Dedifferentiated amniotic fluid mesenchymal stem cell (primary cell): Measurements from ENCODE around the gene PRKX.
"Not testable (repeated sequence)": the region's sequence is repeated elsewhere in the genome, so short reads cannot be mapped to it uniquely, and the experiment has no call there.

ENCODE experiments used
- DNase-seq: peaks from one replicate; pipeline ENCODE4 v3.0.0-alpha.2; 2016; ENCODE audit errors: extremely low spot score

The PRKX gene

GRCh38 chrX:3711331-3711917 is 2.0 kb downstream of the PRKX start:
- no peak for DNase-seq

- DNase-seq = not testable (repeated sequence)
Observed at GRCh38 chrX:3707673-3708274, 5.7 kb downstream of the PRKX start.

- no peak for DNase-seq
Observed at GRCh38 chrX:3706481-3706880, 7.0 kb downstream of the PRKX start.

GRCh38 chrX:3703251-3703650 is 10.2 kb downstream of the PRKX start:
- DNase-seq = not testable (repeated sequence)

GRCh38 chrX:3702095-3702494 is 11.4 kb downstream of the PRKX start:
- DNase-seq = not testable (repeated sequence)

- not testable (repeated sequence) for DNase-seq
Observed at GRCh38 chrX:3701445-3701928, 12.0 kb downstream of the PRKX start.

GRCh38 chrX:3699821-3700381 is 13.5 kb downstream of the PRKX start:
- no peak for DNase-seq

GRCh38 chrX:3697701-3698279 is 15.7 kb downstream of the PRKX start:
- DNase-seq = peak; percentile 27

GRCh38 chrX:3697220-3697684 is 16.2 kb downstream of the PRKX start:
- DNase-seq = no peak

GRCh38 chrX:3695536-3695935 is 17.9 kb downstream of the PRKX start:
- no peak for DNase-seq

GRCh38 chrX:3690140-3690539 is 23.3 kb downstream of the PRKX start:
- DNase-seq = no peak

- DNase-seq = not testable (repeated sequence)
Observed at GRCh38 chrX:3683236-3683635, 30.2 kb downstream of the PRKX start.

- no peak for DNase-seq
Observed at GRCh38 chrX:3680459-3680858, 33.0 kb downstream of the PRKX start.

GRCh38 chrX:3679669-3680068 is 33.8 kb downstream of the PRKX start:
- no peak for DNase-seq

- DNase-seq = no peak
Observed at GRCh38 chrX:3678328-3678727, 35.1 kb downstream of the PRKX start.

GRCh38 chrX:3674881-3675280 is 38.6 kb downstream of the PRKX start:
- no peak for DNase-seq

GRCh38 chrX:3669841-3670475 is 43.5 kb downstream of the PRKX start:
- DNase-seq = no peak

GRCh38 chrX:3666975-3667374 is 46.5 kb downstream of the PRKX start:
- no peak for DNase-seq

- DNase-seq = no peak
Observed at GRCh38 chrX:3664921-3665320, 48.5 kb downstream of the PRKX start.

- not testable (repeated sequence) for DNase-seq
Observed at GRCh38 chrX:3663576-3664250, 49.7 kb downstream of the PRKX start.

GRCh38 chrX:3659761-3660160 is 53.7 kb downstream of the PRKX start:
- no peak for DNase-seq

GRCh38 chrX:3655181-3655580 is 58.3 kb downstream of the PRKX start:
- DNase-seq = no peak
